GM21367 (cell line): ENCODE measurements around the gene CCDC32.
"Not testable (repeated sequence)": the region's sequence is repeated elsewhere in the genome, so short reads cannot be mapped to it uniquely, and the experiment has no call there.

Source experiments
- ATAC-seq: cut with Tn5 transposase; IDR thresholded peaks from one replicate; pipeline ENCODE4 v1.9.1; 2021; ENCODE audit not compliant: unreplicated experiment

The CCDC32 gene

GRCh38 chr15:40564591-40565332 is at the start of gene CCDC32:
CCDC32 (minus strand) TSS chr15:40565042; CDS start chr15:40563015, 2,027 bp downstream.
- peak; percentile 84 for ATAC-seq

GRCh38 chr15:40613080-40613479 is 48.2 kb upstream of the CCDC32 start:
- ATAC-seq = no peak

- no peak for ATAC-seq
Observed at GRCh38 chr15:40603935-40604334, 39.1 kb upstream of the CCDC32 start.

- no peak for ATAC-seq
Observed at GRCh38 chr15:40600956-40601355, 36.1 kb upstream of the CCDC32 start.

GRCh38 chr15:40598672-40599071 is 33.8 kb upstream of the CCDC32 start:
- ATAC-seq = no peak

- ATAC-seq = no peak
Observed at GRCh38 chr15:40598126-40598525, 33.3 kb upstream of the CCDC32 start.

GRCh38 chr15:40597024-40597423 is 32.2 kb upstream of the CCDC32 start:
- ATAC-seq = no peak

- ATAC-seq = no peak
Observed at GRCh38 chr15:40595773-40596172, 30.9 kb upstream of the CCDC32 start.

- no peak for ATAC-seq
Observed at GRCh38 chr15:40595219-40595618, 30.4 kb upstream of the CCDC32 start.

- ATAC-seq = peak; percentile 37
Observed at GRCh38 chr15:40594429-40594836, 29.6 kb upstream of the CCDC32 start.

GRCh38 chr15:40593588-40594428 is 29.0 kb upstream of the CCDC32 start, which contains the start of gene KNL1:
KNL1 (plus strand) TSS chr15:40594249; CDS start chr15:40602932, 8,683 bp downstream.
- peak; percentile 54 for ATAC-seq

GRCh38 chr15:40593165-40593564 is 28.3 kb upstream of the CCDC32 start:
- no peak for ATAC-seq

- no peak for ATAC-seq
Observed at GRCh38 chr15:40591389-40591788, 26.5 kb upstream of the CCDC32 start.

GRCh38 chr15:40590667-40591050 is 25.8 kb upstream of the CCDC32 start:
- ATAC-seq = no peak

GRCh38 chr15:40584191-40584590 is 19.3 kb upstream of the CCDC32 start:
- no peak for ATAC-seq

- no peak for ATAC-seq
Observed at GRCh38 chr15:40582726-40583246, 17.9 kb upstream of the CCDC32 start.

GRCh38 chr15:40581796-40582195 is 17.0 kb upstream of the CCDC32 start:
- ATAC-seq = not testable (repeated sequence)

- ATAC-seq = no peak
Observed at GRCh38 chr15:40578892-40579291, 14.1 kb upstream of the CCDC32 start.

- ATAC-seq = not testable (repeated sequence)
Observed at GRCh38 chr15:40576914-40577313, 12.1 kb upstream of the CCDC32 start.

- no peak for ATAC-seq
Observed at GRCh38 chr15:40575113-40575512, 10.3 kb upstream of the CCDC32 start.

- peak; percentile 38 for ATAC-seq
Observed at GRCh38 chr15:40569129-40569953, 4.5 kb upstream of the CCDC32 start, which contains the start of gene RPUSD2. RPUSD2 (plus strand) TSS chr15:40569299; CDS start chr15:40569338, 39 bp downstream.
